Measurements from ENCODE around the gene STK32B.

GRCh38 chr4:5222047-5222446, 170.8 kb downstream of the STK32B start:
- TF ChIP-seq CTCF (IDR thresholded peaks at IDR 0.05) (no peak), POLR2AphosphoS5 (IDR thresholded peaks at IDR 0.05; ENCODE audit: low read depth, low read length) (no peak)
- TF ChIP-seq, protein P1, sequence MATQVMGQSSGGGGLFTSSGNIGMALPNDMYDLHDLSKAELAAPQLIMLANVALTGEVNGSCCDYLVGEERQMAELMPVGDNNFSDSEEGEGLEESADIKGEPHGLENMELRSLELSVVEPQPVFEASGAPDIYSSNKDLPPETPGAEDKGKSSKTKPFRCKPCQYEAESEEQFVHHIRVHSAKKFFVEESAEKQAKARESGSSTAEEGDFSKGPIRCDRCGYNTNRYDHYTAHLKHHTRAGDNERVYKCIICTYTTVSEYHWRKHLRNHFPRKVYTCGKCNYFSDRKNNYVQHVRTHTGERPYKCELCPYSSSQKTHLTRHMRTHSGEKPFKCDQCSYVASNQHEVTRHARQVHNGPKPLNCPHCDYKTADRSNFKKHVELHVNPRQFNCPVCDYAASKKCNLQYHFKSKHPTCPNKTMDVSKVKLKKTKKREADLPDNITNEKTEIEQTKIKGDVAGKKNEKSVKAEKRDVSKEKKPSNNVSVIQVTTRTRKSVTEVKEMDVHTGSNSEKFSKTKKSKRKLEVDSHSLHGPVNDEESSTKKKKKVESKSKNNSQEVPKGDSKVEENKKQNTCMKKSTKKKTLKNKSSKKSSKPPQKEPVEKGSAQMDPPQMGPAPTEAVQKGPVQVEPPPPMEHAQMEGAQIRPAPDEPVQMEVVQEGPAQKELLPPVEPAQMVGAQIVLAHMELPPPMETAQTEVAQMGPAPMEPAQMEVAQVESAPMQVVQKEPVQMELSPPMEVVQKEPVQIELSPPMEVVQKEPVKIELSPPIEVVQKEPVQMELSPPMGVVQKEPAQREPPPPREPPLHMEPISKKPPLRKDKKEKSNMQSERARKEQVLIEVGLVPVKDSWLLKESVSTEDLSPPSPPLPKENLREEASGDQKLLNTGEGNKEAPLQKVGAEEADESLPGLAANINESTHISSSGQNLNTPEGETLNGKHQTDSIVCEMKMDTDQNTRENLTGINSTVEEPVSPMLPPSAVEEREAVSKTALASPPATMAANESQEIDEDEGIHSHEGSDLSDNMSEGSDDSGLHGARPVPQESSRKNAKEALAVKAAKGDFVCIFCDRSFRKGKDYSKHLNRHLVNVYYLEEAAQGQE (IDR thresholded peaks at IDR 0.05; ENCODE audit: insufficient read depth in 1 of 2, low read depth in 2 of 2, low read length in 1 of 2): no peak

Data from Panc1 (cell line).